Prostate gland (tissue), 2 donors: Measurements from ENCODE around the gene RTN3. TPM values are rescaled to one million over a fixed set of nuclear protein-coding genes. Genes with fewer than 3 reads are reported as not detected.

Experiments
- DNase-seq: peaks from one replicate; pipeline ENCODE4 v3.0.0-alpha.2; 2019; ENCODE audit warnings: low spot score
- H3K27ac ChIP-seq, 2 donors: fragments of 200-600 bp; sonication (generic); 2 replicates each; pipeline ENCODE4 v1.5.1; 2017 to 2019
- H3K27me3 ChIP-seq: fragments of 200-600 bp; sonication (generic); replicated peaks from 2 replicates; pipeline ENCODE4 v1.5.1; 2019; ENCODE audit not compliant: insufficient read depth
- H3K36me3 ChIP-seq, 2 donors: fragments of 200-600 bp; sonication (generic); 1 replicate in 1 of 2; 2 replicates in 1 of 2; pipeline versions ENCODE4 v1.5.1 to v1.8.1; 2017 to 2019
- H3K4me1 ChIP-seq: fragments of 200-600 bp; sonication (generic); replicated peaks from 2 replicates; pipeline ENCODE4 v1.5.1; 2019
- H3K4me3 ChIP-seq, 2 donors: fragments of 200-600 bp; sonication (generic); 2 replicates each; pipeline ENCODE4 v1.5.1; 2017 to 2019
- H3K9me3 ChIP-seq: fragments of 200-600 bp; sonication (generic); 2 replicates; pipeline ENCODE4 v1.5.1; 2017
- CTCF ChIP-seq, 4 experiments: fragments of 200-600 bp in 2 of 4; fragments of 450-650 bp in 2 of 4; sonication (generic) in 2 of 4; IDR thresholded peaks; 1 replicate in 3 of 4; 2 replicates in 1 of 4; pipeline ENCODE4 v1.5.1; 2016 to 2019; ENCODE audit warnings: antibody characterized with exemption in 4 of 4, mild to moderate bottlenecking in 2 of 4, moderate library complexity in 2 of 4
- POLR2A ChIP-seq: fragments of 450-650 bp; IDR thresholded peaks from one replicate; pipeline ENCODE4 v1.6.1; 2016; ENCODE audit warnings: antibody characterized with exemption, mild to moderate bottlenecking
- POLR2AphosphoS5 ChIP-seq: sonication (generic); formaldehyde crosslinking; IDR thresholded peaks from one replicate; pipeline ENCODE4 v1.6.1; 2017; ENCODE audit warnings: antibody characterized with exemption
- WGBS: methylation state at CpG from one replicate; pipeline ENCODE4 v1.1.5; 2018; 5-methylcytosine and 5-hydroxymethylcytosine counted together
- intact Hi-C: fragments of 100-400 bp; cut with DNase I; formaldehyde crosslinking; loops from one replicate; pipeline ENCODE4 v1.14.2; 2022
- total RNA-seq, 2 donors: library from RNA; depleted of rRNA; stranded (reverse); fragments of >200 nt; gene quantifications; one replicate each; pipeline ENCODE4 v1.1.0, GENCODE V29; 2016

RTN3 gene
- total RNA-seq, 2 donors from 2014 or later, result 74.1 to 88.8 TPM

DNA sequence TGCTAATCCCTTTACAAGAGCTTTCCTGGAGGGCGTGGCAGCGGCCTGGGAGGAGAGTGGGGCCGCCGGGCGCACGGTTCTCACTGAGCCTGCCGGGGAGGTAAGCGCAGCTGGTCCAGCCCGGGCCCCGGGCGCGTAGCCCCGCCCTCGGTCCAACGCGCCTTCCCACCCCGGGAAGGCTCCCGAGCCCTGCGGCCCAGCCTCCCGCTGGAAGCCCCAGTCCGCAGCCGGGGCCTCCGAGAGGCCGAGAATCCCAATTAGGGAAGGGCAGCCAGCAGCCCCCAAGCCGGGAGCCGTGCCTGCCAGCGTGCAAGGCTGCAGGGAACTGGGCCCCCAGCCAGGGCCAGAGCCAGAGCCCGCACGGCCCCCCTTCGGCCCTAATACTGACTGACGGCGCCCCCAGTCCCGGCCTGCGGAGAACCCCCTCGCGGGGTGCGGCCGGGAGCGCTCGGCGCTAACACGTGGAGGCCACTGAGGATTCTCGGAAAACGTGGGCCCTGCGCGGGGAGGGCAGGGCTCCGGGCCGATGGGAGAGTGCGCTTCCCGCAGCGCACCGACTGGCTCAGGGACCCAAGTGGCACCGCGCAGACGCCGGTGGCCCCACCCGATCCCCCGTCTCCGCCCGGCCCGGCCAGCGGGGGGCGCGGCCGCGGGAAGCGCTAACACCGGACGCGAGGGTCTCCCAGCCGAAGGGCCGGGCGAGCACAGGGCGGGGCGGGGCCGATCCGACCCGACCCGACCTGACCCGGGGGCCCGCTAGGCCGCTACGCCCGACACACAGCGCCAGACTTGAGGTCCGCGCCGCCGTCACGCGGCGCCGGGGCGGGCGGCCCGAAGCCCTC lies 81.6 kb downstream of the RTN3 start:
- Histone ChIP-seq H3K9me3 (no peaks in the 10 kb centered on the region), H3K27me3 (no peaks in the 10 kb centered on the region), H3K36me3 (no peaks in the 10 kb centered on the region), H3K4me3 (peak overlapping the region; percentile 27 to 35), H3K4me1 (peaks cover 7% of the 10 kb centered on the region), H3K27ac (peak overlapping the region; percentile 42 to 48)
- DNase-seq, result no peak
- intact Hi-C loops, result no loop called here
- WGBS, result 31% methylated on average over 59 of the region's 96 CpGs
- TF ChIP-seq POLR2A (no peak), POLR2AphosphoS5 (no peak), CTCF (IDR thresholded peaks at IDR 0.05) (no peak)

- Histone ChIP-seq H3K4me1 (peaks cover 7% of the 10 kb centered on the region), H3K4me3 (peak overlapping the region; percentile 27 to 35), H3K9me3 (no peaks in the 10 kb centered on the region), H3K36me3 (no peaks in the 10 kb centered on the region), H3K27ac (peak overlapping the region in 1 of 2 donors; percentile 48), H3K27me3 (no peaks in the 10 kb centered on the region)
- WGBS, result 61% methylated on average over 82 of the region's 82 CpGs
- TF ChIP-seq CTCF (IDR thresholded peaks at IDR 0.05) (no peak), POLR2AphosphoS5 (no peak), POLR2A (no peak)
- DNase-seq, result no peak
- intact Hi-C loops, result no loop called here
Observed at GRCh38 chr11:63763496-63764339, 82.4 kb downstream of the RTN3 start.

- no peaks in the 10 kb centered on the region for H3K27me3 ChIP-seq
- peaks cover 7% of the 10 kb centered on the region for H3K4me1 ChIP-seq
- no peak for DNase-seq
- H3K9me3 ChIP-seq, result no peaks in the 10 kb centered on the region
- peak overlapping the region in 1 of 2 donors; percentile 48 for H3K27ac ChIP-seq
- H3K4me3 ChIP-seq, result no peak overlapping the region
- H3K36me3 ChIP-seq, result no peaks in the 10 kb centered on the region
- intact Hi-C loops, result no loop called here
- no peak for TF ChIP-seq POLR2AphosphoS5
- TF ChIP-seq POLR2A, result no peak
- no peak for TF ChIP-seq CTCF (IDR thresholded peaks at IDR 0.05)
- 68% methylated on average over 23 of the region's 23 CpGs for WGBS
Observed at GRCh38 chr11:63764340-63764678, 83.0 kb downstream of the RTN3 start.

- no peak overlapping the region for H3K4me3 ChIP-seq
- H3K27ac ChIP-seq, result no peak overlapping the region
Observed at GRCh38 chr11:63764679-63765647, 83.7 kb downstream of the RTN3 start.

More at GRCh38 chr11:63764679-63765647, 83.7 kb downstream of the RTN3 start:
- Histone ChIP-seq H3K36me3 (no peaks in the 10 kb centered on the region), H3K9me3 (no peaks in the 10 kb centered on the region), H3K27me3 (no peaks in the 10 kb centered on the region), H3K4me1 (peaks cover 7% of the 10 kb centered on the region)
- 72% methylated on average over 30 of the region's 30 CpGs for WGBS
- no peak for DNase-seq
- no peak for TF ChIP-seq POLR2A
- intact Hi-C loops, result loop anchor here (5.0 kb wide), 2 partner anchors 47 to 387 kb away; partner anchors contain the start of gene SPINDOC
